SK-N-SH (cell line): ENCODE data around the gene UFSP1.

Experiments used
- CTCF ChIP-seq: fragments of 200-600 bp; sonication (generic); IDR thresholded peaks from 2 replicates; pipeline ENCODE4 v1.6.1; 2017; ENCODE audit warnings: antibody characterized with exemption, mild to moderate bottlenecking, moderate library complexity
- EP300 ChIP-seq, 2 experiments: IDR thresholded peaks; 2 replicates each; pipeline versions ENCODE4 v1.4.0 to v1.6.1; 2012; ENCODE audit warnings: borderline replicate concordance in 1 of 2, low read depth in 1 of 2, low read length in 1 of 2
- EZH2phosphoT487 ChIP-seq: fragments of 200-600 bp; sonication (generic); IDR thresholded peaks from 2 replicates; pipeline ENCODE4 v1.6.1; 2017; ENCODE audit warnings: low read depth, mixed run types, mild to moderate bottlenecking, antibody characterized with exemption, moderate library complexity, borderline replicate concordance
- FOXM1 ChIP-seq: IDR thresholded peaks from 2 replicates; pipeline ENCODE4 v1.4.0; 2012; ENCODE audit warnings: low read depth, mild to moderate bottlenecking
- IRF3 ChIP-seq: fragments of 150-350 bp; IDR thresholded peaks from 2 replicates; pipeline ENCODE4 v1.6.1; 2016; ENCODE audit warnings: mild to moderate bottlenecking, low read depth, low read length
- NFIC ChIP-seq: IDR thresholded peaks from 2 replicates; pipeline ENCODE4 v1.4.0; 2012; ENCODE audit warnings: borderline replicate concordance
- RXRA ChIP-seq: IDR thresholded peaks from 2 replicates; pipeline ENCODE4 v1.4.0; 2012; ENCODE audit warnings: low read depth, mild to moderate bottlenecking, borderline replicate concordance
- SMC3 ChIP-seq: IDR thresholded peaks from 2 replicates; pipeline ENCODE4 v1.6.1; 2012; ENCODE audit warnings: low read depth, low read length, improper control_type of control experiment
- TCF12 ChIP-seq: IDR thresholded peaks from 2 replicates; pipeline ENCODE4 v1.4.0; 2012
- TEAD4 ChIP-seq: IDR thresholded peaks from 2 replicates; pipeline ENCODE4 v1.4.0; 2012; ENCODE audit warnings: mild to moderate bottlenecking, borderline replicate concordance; ENCODE audit not compliant: insufficient read depth
- USF1 ChIP-seq: IDR thresholded peaks from 2 replicates; pipeline ENCODE4 v1.4.0; 2012; ENCODE audit warnings: low read depth, borderline replicate concordance
- ZBTB33 ChIP-seq: IDR thresholded peaks from 2 replicates; pipeline ENCODE4 v1.4.0; 2012; ENCODE audit warnings: low read depth, borderline replicate concordance
- TF ChIP-seq, protein P1 (sequence below): IDR thresholded peaks from 2 replicates; pipeline ENCODE4 v1.6.1; 2012; ENCODE audit warnings: mild to moderate bottlenecking, low read depth, low read length, moderate library complexity

DNA sequence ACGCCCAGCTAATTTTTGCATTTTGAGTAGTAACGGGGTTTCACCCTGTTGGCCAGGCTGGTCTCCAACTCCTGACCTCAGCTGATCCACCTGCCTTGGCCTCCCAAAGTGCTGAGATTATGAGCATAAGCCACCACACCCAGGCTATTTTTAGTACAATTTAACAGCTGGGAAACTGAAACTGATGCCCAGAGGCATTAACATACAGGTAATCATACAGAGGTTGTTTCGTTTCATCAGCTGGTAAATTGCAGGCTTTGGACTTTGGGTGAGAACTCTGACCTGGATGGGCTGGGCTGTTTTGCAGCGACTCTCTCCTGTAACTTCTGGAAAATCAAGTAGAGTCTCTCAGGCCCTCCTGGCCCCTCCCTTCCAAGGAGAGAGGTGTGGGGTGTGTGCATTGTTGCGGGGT lies 12.4 kb upstream of the UFSP1 start:
- TF ChIP-seq IRF3: no peak
- no peak for TF ChIP-seq RXRA
- no peak for TF ChIP-seq CTCF
- no peak for TF ChIP-seq SMC3
- no peak for TF ChIP-seq TEAD4
- no peak for TF ChIP-seq EZH2phosphoT487
- TF ChIP-seq ZBTB33: no peak
- TF ChIP-seq FOXM1: no peak
- TF ChIP-seq USF1: no peak
- TF ChIP-seq TCF12: no peak
- no peak for TF ChIP-seq EP300 (IDR thresholded peaks at IDR 0.05; ENCODE audit: borderline replicate concordance in 1 of 2, low read depth in 1 of 2, low read length in 1 of 2)
- TF ChIP-seq NFIC: no peak
- TF ChIP-seq, protein P1, sequence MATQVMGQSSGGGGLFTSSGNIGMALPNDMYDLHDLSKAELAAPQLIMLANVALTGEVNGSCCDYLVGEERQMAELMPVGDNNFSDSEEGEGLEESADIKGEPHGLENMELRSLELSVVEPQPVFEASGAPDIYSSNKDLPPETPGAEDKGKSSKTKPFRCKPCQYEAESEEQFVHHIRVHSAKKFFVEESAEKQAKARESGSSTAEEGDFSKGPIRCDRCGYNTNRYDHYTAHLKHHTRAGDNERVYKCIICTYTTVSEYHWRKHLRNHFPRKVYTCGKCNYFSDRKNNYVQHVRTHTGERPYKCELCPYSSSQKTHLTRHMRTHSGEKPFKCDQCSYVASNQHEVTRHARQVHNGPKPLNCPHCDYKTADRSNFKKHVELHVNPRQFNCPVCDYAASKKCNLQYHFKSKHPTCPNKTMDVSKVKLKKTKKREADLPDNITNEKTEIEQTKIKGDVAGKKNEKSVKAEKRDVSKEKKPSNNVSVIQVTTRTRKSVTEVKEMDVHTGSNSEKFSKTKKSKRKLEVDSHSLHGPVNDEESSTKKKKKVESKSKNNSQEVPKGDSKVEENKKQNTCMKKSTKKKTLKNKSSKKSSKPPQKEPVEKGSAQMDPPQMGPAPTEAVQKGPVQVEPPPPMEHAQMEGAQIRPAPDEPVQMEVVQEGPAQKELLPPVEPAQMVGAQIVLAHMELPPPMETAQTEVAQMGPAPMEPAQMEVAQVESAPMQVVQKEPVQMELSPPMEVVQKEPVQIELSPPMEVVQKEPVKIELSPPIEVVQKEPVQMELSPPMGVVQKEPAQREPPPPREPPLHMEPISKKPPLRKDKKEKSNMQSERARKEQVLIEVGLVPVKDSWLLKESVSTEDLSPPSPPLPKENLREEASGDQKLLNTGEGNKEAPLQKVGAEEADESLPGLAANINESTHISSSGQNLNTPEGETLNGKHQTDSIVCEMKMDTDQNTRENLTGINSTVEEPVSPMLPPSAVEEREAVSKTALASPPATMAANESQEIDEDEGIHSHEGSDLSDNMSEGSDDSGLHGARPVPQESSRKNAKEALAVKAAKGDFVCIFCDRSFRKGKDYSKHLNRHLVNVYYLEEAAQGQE: no peak
